ENCODE data around the gene WNT11.

Gene WNT11

GRCh38 chr11:76159983-76160661, 46.2 kb downstream of the WNT11 start:
- Mint-ChIP-seq H3K4me3 (no peak overlapping the region), H3K4me1 (ENCODE audit: low read depth) (no peaks in the 10 kb centered on the region), H3K36me3 (ENCODE audit: low read depth) (no peaks in the 10 kb centered on the region), H3K9me3 (no peaks in the 10 kb centered on the region), H3K27ac (no peak overlapping the region), H3K27me3 (ENCODE audit: low read depth) (peaks cover 2% of the 10 kb centered on the region)
- no peak for DNase-seq (ENCODE audit: low spot score)

GRCh38 chr11:76159303-76159937, 46.9 kb downstream of the WNT11 start:
- H3K9me3 Mint-ChIP-seq = no peaks in the 10 kb centered on the region
- peaks cover 6% of the 10 kb centered on the region for H3K27me3 Mint-ChIP-seq (ENCODE audit: low read depth)
- no peak overlapping the region for H3K4me3 Mint-ChIP-seq
- no peaks in the 10 kb centered on the region for H3K4me1 Mint-ChIP-seq (ENCODE audit: low read depth)
- no peaks in the 10 kb centered on the region for H3K36me3 Mint-ChIP-seq (ENCODE audit: low read depth)
- no peak overlapping the region for H3K27ac Mint-ChIP-seq
- DNase-seq (ENCODE audit: low spot score) = no peak

- H3K4me3 Mint-ChIP-seq = no peak overlapping the region
- H3K27me3 Mint-ChIP-seq (ENCODE audit: low read depth) = peaks cover 12% of the 10 kb centered on the region
- H3K27ac Mint-ChIP-seq = no peak overlapping the region
- no peaks in the 10 kb centered on the region for H3K4me1 Mint-ChIP-seq (ENCODE audit: low read depth)
- no peaks in the 10 kb centered on the region for H3K9me3 Mint-ChIP-seq
- no peaks in the 10 kb centered on the region for H3K36me3 Mint-ChIP-seq (ENCODE audit: low read depth)
- no peak for DNase-seq (ENCODE audit: low spot score)
These were observed 47.7 kb downstream of the WNT11 start for GRCh38 chr11:76158394-76159302.

- Mint-ChIP-seq H3K9me3 (no peaks in the 10 kb centered on the region), H3K4me1 (ENCODE audit: low read depth) (peaks cover 5% of the 10 kb centered on the region), H3K36me3 (ENCODE audit: low read depth) (no peaks in the 10 kb centered on the region), H3K4me3 (no peak overlapping the region), H3K27ac (no peak overlapping the region), H3K27me3 (ENCODE audit: low read depth) (peaks cover 20% of the 10 kb centered on the region)
- DNase-seq (ENCODE audit: low spot score) = no peak
These were observed 48.4 kb downstream of the WNT11 start for GRCh38 chr11:76157891-76158290.

GRCh38 chr11:76156971-76157427, 49.3 kb downstream of the WNT11 start:
- H3K4me1 Mint-ChIP-seq (ENCODE audit: low read depth) = peaks cover 11% of the 10 kb centered on the region
- no peak overlapping the region for H3K4me3 Mint-ChIP-seq
- no peaks in the 10 kb centered on the region for H3K36me3 Mint-ChIP-seq (ENCODE audit: low read depth)
- no peak for DNase-seq (ENCODE audit: low spot score)
- H3K27ac Mint-ChIP-seq = no peak overlapping the region
- H3K9me3 Mint-ChIP-seq = no peaks in the 10 kb centered on the region
- H3K27me3 Mint-ChIP-seq (ENCODE audit: low read depth) = peaks cover 26% of the 10 kb centered on the region

- H3K9me3 Mint-ChIP-seq = no peaks in the 10 kb centered on the region
- H3K27me3 Mint-ChIP-seq (ENCODE audit: low read depth) = peaks cover 34% of the 10 kb centered on the region
- no peak overlapping the region for H3K27ac Mint-ChIP-seq
- no peak overlapping the region for H3K4me3 Mint-ChIP-seq
- peaks cover 13% of the 10 kb centered on the region for H3K4me1 Mint-ChIP-seq (ENCODE audit: low read depth)
- H3K36me3 Mint-ChIP-seq (ENCODE audit: low read depth) = no peaks in the 10 kb centered on the region
- no peak for DNase-seq (ENCODE audit: low spot score)
These were observed 50.6 kb downstream of the WNT11 start for GRCh38 chr11:76155500-76156227.

GRCh38 chr11:76153571-76153923, 52.8 kb downstream of the WNT11 start:
- no peak overlapping the region for H3K27ac Mint-ChIP-seq
- H3K36me3 Mint-ChIP-seq (ENCODE audit: low read depth) = no peaks in the 10 kb centered on the region
- peaks cover 37% of the 10 kb centered on the region for H3K27me3 Mint-ChIP-seq (ENCODE audit: low read depth)
- no peaks in the 10 kb centered on the region for H3K9me3 Mint-ChIP-seq
- peaks cover 13% of the 10 kb centered on the region for H3K4me1 Mint-ChIP-seq (ENCODE audit: low read depth)
- H3K4me3 Mint-ChIP-seq = peak overlapping the region; percentile 58
- no peak for DNase-seq (ENCODE audit: low spot score)

GRCh38 chr11:76152741-76153570, 53.3 kb downstream of the WNT11 start:
- Mint-ChIP-seq H3K27me3 (ENCODE audit: low read depth) (peaks cover 37% of the 10 kb centered on the region), H3K9me3 (no peaks in the 10 kb centered on the region), H3K27ac (no peak overlapping the region), H3K4me1 (ENCODE audit: low read depth) (peaks cover 13% of the 10 kb centered on the region), H3K4me3 (peak overlapping the region; percentile 58), H3K36me3 (ENCODE audit: low read depth) (no peaks in the 10 kb centered on the region)
- no peak for DNase-seq (ENCODE audit: low spot score)

GRCh38 chr11:76152086-76152681, 54.1 kb downstream of the WNT11 start:
- no peaks in the 10 kb centered on the region for H3K9me3 Mint-ChIP-seq
- no peak overlapping the region for H3K27ac Mint-ChIP-seq
- H3K36me3 Mint-ChIP-seq (ENCODE audit: low read depth) = no peaks in the 10 kb centered on the region
- H3K27me3 Mint-ChIP-seq (ENCODE audit: low read depth) = peaks cover 37% of the 10 kb centered on the region
- H3K4me3 Mint-ChIP-seq = peak overlapping the region; percentile 58
- DNase-seq (ENCODE audit: low spot score) = peak; percentile 84
- peaks cover 13% of the 10 kb centered on the region for H3K4me1 Mint-ChIP-seq (ENCODE audit: low read depth)

- H3K9me3 Mint-ChIP-seq = no peaks in the 10 kb centered on the region
- no peaks in the 10 kb centered on the region for H3K36me3 Mint-ChIP-seq (ENCODE audit: low read depth)
- H3K27ac Mint-ChIP-seq = no peak overlapping the region
- peaks cover 37% of the 10 kb centered on the region for H3K27me3 Mint-ChIP-seq (ENCODE audit: low read depth)
- peaks cover 13% of the 10 kb centered on the region for H3K4me1 Mint-ChIP-seq (ENCODE audit: low read depth)
- DNase-seq (ENCODE audit: low spot score) = no peak
- H3K4me3 Mint-ChIP-seq = peak overlapping the region; percentile 58
These were observed 54.7 kb downstream of the WNT11 start for GRCh38 chr11:76151556-76152085.

GRCh38 chr11:76150141-76150540, 56.2 kb downstream of the WNT11 start:
- Mint-ChIP-seq H3K36me3 (ENCODE audit: low read depth) (no peaks in the 10 kb centered on the region), H3K4me1 (ENCODE audit: low read depth) (peaks cover 13% of the 10 kb centered on the region), H3K27me3 (ENCODE audit: low read depth) (peaks cover 35% of the 10 kb centered on the region), H3K27ac (no peak overlapping the region), H3K9me3 (no peaks in the 10 kb centered on the region), H3K4me3 (no peak overlapping the region)
- no peak for DNase-seq (ENCODE audit: low spot score)

GRCh38 chr11:76149713-76150112, 56.6 kb downstream of the WNT11 start:
- Mint-ChIP-seq H3K4me3 (no peak overlapping the region), H3K27me3 (ENCODE audit: low read depth) (peaks cover 34% of the 10 kb centered on the region), H3K4me1 (ENCODE audit: low read depth) (peaks cover 13% of the 10 kb centered on the region), H3K9me3 (no peaks in the 10 kb centered on the region), H3K27ac (no peak overlapping the region), H3K36me3 (ENCODE audit: low read depth) (no peaks in the 10 kb centered on the region)
- no peak for DNase-seq (ENCODE audit: low spot score)
